ENCODE results near the gene ZNF524. TPM values are rescaled to one million over a fixed set of nuclear protein-coding genes. Genes with fewer than 3 reads are reported as not detected.

The ZNF524 gene
- total and polyA plus RNA-seq, 9 of the 15 experiments (the other 6 are each of a cell fraction or from before 2014, with no cell fraction given): 0.08 to 15.6 (median 2.9) TPM

DNA sequence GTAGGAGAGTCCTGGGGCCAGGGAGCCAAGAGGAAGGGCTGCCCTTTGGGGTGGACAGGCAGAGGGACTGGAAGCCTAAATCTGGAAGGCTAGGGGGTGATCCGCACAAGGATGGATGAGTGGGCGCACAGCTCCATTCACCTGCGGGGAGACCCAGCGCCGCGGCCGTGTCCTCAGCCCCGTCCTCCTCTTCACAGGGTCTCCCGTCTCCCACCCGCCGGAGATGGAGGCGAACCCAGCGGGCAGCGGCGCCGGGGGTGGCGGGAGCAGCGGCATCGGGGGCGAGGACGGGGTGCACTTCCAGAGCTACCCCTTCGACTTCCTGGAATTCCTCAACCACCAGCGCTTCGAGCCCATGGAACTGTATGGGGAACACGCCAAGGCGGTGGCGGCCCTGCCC is 13.3 kb downstream of the ZNF524 start:
- DNase-seq (ENCODE audit: extremely low read depth in 1 of 4, low spot score in 3 of 4) (no peak), ATAC-seq (no peak), FAIRE-seq (no peak)
- in situ Hi-C loops (cut with MboI): no loop called here
- Histone ChIP-seq H4K20me1 (replicated peaks; ENCODE audit: control insufficient read depth, insufficient read depth, low read length) (no peaks in the 10 kb centered on the region), H3K27me3 (ENCODE audit: control insufficient read depth in 2 of 2, insufficient read depth in 2 of 2, low read length in 2 of 2) (no peaks in the 10 kb centered on the region), H3K9me1 (ENCODE audit: control insufficient read depth, insufficient read depth, low read length) (no peaks in the 10 kb centered on the region), H3K4me2 (ENCODE audit: insufficient read depth, low read length) (no peak overlapping the region), H3K79me2 (ENCODE audit: control insufficient read depth, insufficient read depth, low read length) (peaks cover 6% of the 10 kb centered on the region; the same call in 2 of the 3 replicates), H3K27ac (ENCODE audit: extremely low read depth, low read depth, low read length) (no peak overlapping the region), H3K36me3 (ENCODE audit: control insufficient read depth, insufficient read depth, low read length) (peaks cover 35% of the 10 kb centered on the region; the same call in 2 of the 3 replicates), H3K9me3 (replicated peaks; ENCODE audit: control insufficient read depth, insufficient read depth, low read depth, low read length) (no peaks in the 10 kb centered on the region), H3K4me3 (no peak overlapping the region), H2AFZ (ENCODE audit: low read depth, low read length) (no peak overlapping the region), H3K9ac (ENCODE audit: insufficient read depth in 1 of 2, low read depth in 2 of 2, low read length in 2 of 2) (no peak overlapping the region), H3K4me1 (replicated peaks in 1 of 2; ENCODE audit: control insufficient read depth in 2 of 2, insufficient read depth in 2 of 2, low read length in 2 of 2) (peaks cover 0 to 5% of the 10 kb centered on the region in 2 experiments; a peak in 2 of 5 replicates)
- WGBS (ENCODE audit: insufficient coverage, low coverage, missing lambda C conversion rate): 100% methylated on average over 2 of the region's 27 CpGs
- CTCF ChIA-PET (ENCODE audit: low intra/inter-chr PET ratio): no interaction called here
- POLR2A ChIA-PET: no interaction called here
- BruUV-seq (replicated peaks): no TSS peak
- intact Hi-C loops (cut with micrococcal nuclease): no loop called here
- TF ChIP-seq, protein P1, sequence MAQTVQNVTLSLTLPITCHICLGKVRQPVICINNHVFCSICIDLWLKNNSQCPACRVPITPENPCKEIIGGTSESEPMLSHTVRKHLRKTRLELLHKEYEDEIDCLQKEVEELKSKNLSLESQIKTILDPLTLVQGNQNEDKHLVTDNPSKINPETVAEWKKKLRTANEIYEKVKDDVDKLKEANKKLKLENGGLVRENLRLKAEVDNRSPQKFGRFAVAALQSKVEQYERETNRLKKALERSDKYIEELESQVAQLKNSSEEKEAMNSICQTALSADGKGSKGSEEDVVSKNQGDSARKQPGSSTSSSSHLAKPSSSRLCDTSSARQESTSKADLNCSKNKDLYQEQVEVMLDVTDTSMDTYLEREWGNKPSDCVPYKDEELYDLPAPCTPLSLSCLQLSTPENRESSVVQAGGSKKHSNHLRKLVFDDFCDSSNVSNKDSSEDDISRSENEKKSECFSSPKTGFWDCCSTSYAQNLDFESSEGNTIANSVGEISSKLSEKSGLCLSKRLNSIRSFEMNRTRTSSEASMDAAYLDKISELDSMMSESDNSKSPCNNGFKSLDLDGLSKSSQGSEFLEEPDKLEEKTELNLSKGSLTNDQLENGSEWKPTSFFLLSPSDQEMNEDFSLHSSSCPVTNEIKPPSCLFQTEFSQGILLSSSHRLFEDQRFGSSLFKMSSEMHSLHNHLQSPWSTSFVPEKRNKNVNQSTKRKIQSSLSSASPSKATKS (CRISPR knock-in tag; IDR thresholded peaks at IDR 0.05): no peak
- TF ChIP-seq, protein P2, sequence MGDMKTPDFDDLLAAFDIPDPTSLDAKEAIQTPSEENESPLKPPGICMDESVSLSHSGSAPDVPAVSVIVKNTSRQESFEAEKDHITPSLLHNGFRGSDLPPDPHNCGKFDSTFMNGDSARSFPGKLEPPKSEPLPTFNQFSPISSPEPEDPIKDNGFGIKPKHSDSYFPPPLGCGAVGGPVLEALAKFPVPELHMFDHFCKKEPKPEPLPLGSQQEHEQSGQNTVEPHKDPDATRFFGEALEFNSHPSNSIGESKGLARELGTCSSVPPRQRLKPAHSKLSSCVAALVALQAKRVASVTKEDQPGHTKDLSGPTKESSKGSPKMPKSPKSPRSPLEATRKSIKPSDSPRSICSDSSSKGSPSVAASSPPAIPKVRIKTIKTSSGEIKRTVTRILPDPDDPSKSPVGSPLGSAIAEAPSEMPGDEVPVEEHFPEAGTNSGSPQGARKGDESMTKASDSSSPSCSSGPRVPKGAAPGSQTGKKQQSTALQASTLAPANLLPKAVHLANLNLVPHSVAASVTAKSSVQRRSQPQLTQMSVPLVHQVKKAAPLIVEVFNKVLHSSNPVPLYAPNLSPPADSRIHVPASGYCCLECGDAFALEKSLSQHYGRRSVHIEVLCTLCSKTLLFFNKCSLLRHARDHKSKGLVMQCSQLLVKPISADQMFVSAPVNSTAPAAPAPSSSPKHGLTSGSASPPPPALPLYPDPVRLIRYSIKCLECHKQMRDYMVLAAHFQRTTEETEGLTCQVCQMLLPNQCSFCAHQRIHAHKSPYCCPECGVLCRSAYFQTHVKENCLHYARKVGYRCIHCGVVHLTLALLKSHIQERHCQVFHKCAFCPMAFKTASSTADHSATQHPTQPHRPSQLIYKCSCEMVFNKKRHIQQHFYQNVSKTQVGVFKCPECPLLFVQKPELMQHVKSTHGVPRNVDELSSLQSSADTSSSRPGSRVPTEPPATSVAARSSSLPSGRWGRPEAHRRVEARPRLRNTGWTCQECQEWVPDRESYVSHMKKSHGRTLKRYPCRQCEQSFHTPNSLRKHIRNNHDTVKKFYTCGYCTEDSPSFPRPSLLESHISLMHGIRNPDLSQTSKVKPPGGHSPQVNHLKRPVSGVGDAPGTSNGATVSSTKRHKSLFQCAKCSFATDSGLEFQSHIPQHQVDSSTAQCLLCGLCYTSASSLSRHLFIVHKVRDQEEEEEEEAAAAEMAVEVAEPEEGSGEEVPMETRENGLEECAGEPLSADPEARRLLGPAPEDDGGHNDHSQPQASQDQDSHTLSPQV (IDR thresholded peaks at IDR 0.05): no peak
- TF ChIP-seq POU5F1 (IDR thresholded peaks at IDR 0.05; ENCODE audit: borderline replicate concordance, low read depth, low read length, partially characterized antibody) (no peak), DIDO1 (tag; IDR thresholded peaks at IDR 0.05; ENCODE audit: low read depth) (no peak), MIER1 (IDR thresholded peaks at IDR 0.05; ENCODE audit: low read depth) (no peak), TEAD2 (tag; IDR thresholded peaks at IDR 0.05) (no peak), CBX5 (IDR thresholded peaks at IDR 0.05; ENCODE audit: borderline replicate concordance, low read depth) (no peak), HIVEP1 (CRISPR knock-in tag; IDR thresholded peaks at IDR 0.05) (no peak)
- TF ChIP-seq, protein P3, sequence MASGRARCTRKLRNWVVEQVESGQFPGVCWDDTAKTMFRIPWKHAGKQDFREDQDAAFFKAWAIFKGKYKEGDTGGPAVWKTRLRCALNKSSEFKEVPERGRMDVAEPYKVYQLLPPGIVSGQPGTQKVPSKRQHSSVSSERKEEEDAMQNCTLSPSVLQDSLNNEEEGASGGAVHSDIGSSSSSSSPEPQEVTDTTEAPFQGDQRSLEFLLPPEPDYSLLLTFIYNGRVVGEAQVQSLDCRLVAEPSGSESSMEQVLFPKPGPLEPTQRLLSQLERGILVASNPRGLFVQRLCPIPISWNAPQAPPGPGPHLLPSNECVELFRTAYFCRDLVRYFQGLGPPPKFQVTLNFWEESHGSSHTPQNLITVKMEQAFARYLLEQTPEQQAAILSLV (tag; IDR thresholded peaks at IDR 0.05): no peak
- TF ChIP-seq, protein P4, sequence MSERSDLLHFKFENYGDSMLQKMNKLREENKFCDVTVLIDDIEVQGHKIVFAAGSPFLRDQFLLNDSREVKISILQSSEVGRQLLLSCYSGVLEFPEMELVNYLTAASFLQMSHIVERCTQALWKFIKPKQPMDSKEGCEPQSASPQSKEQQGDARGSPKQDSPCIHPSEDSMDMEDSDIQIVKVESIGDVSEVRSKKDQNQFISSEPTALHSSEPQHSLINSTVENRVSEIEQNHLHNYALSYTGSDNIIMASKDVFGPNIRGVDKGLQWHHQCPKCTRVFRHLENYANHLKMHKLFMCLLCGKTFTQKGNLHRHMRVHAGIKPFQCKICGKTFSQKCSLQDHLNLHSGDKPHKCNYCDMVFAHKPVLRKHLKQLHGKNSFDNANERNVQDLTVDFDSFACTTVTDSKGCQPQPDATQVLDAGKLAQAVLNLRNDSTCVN (CRISPR knock-in tag; IDR thresholded peaks at IDR 0.05): no peak
